HepG2 (cell line): ENCODE results near the gene SCAMP3. TPM values are rescaled to one million over a fixed set of nuclear protein-coding genes. Genes with fewer than 3 reads are reported as not detected.

Experiments
- ATF7-NPFF ChIP-seq: sonication (generic); formaldehyde crosslinking; IDR thresholded peaks from 2 replicates; pipeline ENCODE4 v1.8.1; 2023; ENCODE audit warnings: mild to moderate bottlenecking, low read depth, missing genetic modification reagents, moderate library complexity
- CHD2 ChIP-seq: IDR thresholded peaks from 2 replicates; pipeline ENCODE4 v1.6.1; 2011; ENCODE audit warnings: low read depth, low read length, improper control_type of control experiment
- CREB3 ChIP-seq: sonication (generic); formaldehyde crosslinking; IDR thresholded peaks from 2 replicates; pipeline ENCODE4 v1.5.0; 2020; ENCODE audit warnings: missing genetic modification reagents
- ELF3 ChIP-seq: IDR thresholded peaks from 2 replicates; pipeline ENCODE4 v1.6.1; 2016; ENCODE audit warnings: missing genetic modification reagents, missing compliant biosample characterization
- FOXK1 ChIP-seq: sonication (generic); formaldehyde crosslinking; IDR thresholded peaks from 2 replicates; pipeline ENCODE4 v1.4.0; 2020; ENCODE audit warnings: low read depth, missing genetic modification reagents, borderline replicate concordance
- HIVEP1 ChIP-seq: sonication (generic); formaldehyde crosslinking; IDR thresholded peaks from 2 replicates; pipeline ENCODE4 v1.4.0; 2020; ENCODE audit warnings: mild to moderate bottlenecking, missing genetic modification reagents
- HNF1A ChIP-seq, 2 experiments: sonication (generic) in 1 of 2; formaldehyde crosslinking in 1 of 2; IDR thresholded peaks; 2 replicates each; pipeline versions ENCODE4 v1.4.0 to v1.6.1; 2016 to 2020; ENCODE audit warnings: borderline replicate concordance in 1 of 2, low read depth in 1 of 2, mild to moderate bottlenecking in 1 of 2, missing genetic modification reagents in 1 of 2
- IRX3 ChIP-seq: sonication (generic); formaldehyde crosslinking; IDR thresholded peaks from 2 replicates; pipeline ENCODE4 v1.8.1; 2023; ENCODE audit warnings: mild to moderate bottlenecking, low read depth, missing genetic modification reagents, borderline replicate concordance
- JUND ChIP-seq: sonication (generic); formaldehyde crosslinking; IDR thresholded peaks from 2 replicates; pipeline ENCODE4 v1.8.0; 2022; ENCODE audit warnings: mild to moderate bottlenecking, missing genetic modification reagents
- MTF1 ChIP-seq: sonication (generic); formaldehyde crosslinking; IDR thresholded peaks from 2 replicates; pipeline ENCODE4 v1.5.0; 2020; ENCODE audit warnings: missing genetic modification reagents
- NONO ChIP-seq, 2 experiments: fragments of 450-650 bp in 1 of 2; sonication (generic) in 1 of 2; formaldehyde crosslinking in 1 of 2; IDR thresholded peaks in 1 of 2; conservative IDR thresholded peaks in 1 of 2; 2 replicates each; pipeline versions ENCODE4 v1.6.1 to v1.8.0; 2017 to 2022; ENCODE audit warnings: mild to moderate bottlenecking in 1 of 2, missing genetic modification reagents in 1 of 2, moderate library complexity in 1 of 2
- NR1H2 ChIP-seq: sonication (generic); formaldehyde crosslinking; IDR thresholded peaks from 2 replicates; pipeline ENCODE4 v1.8.1; 2022; ENCODE audit warnings: low read depth, missing genetic modification reagents, borderline replicate concordance
- RELA ChIP-seq: sonication (generic); formaldehyde crosslinking; IDR thresholded peaks from 2 replicates; pipeline ENCODE4 v1.4.0; 2020; ENCODE audit warnings: missing genetic modification reagents
- SIN3A ChIP-seq: IDR thresholded peaks from 2 replicates; pipeline ENCODE4 v1.6.1; 2011; ENCODE audit warnings: low read depth, mild to moderate bottlenecking, control low read depth, low read length, borderline replicate concordance
- ZBTB1 ChIP-seq: sonication (generic); formaldehyde crosslinking; IDR thresholded peaks from 2 replicates; pipeline ENCODE4 v1.4.0; 2020; ENCODE audit warnings: missing genetic modification reagents, borderline replicate concordance
- ZNF235 ChIP-seq: sonication (generic); formaldehyde crosslinking; IDR thresholded peaks from 2 replicates; pipeline ENCODE4 v1.8.1; 2023; ENCODE audit warnings: mild to moderate bottlenecking, missing genetic modification reagents, borderline replicate concordance
- ZNF614 ChIP-seq: IDR thresholded peaks from 2 replicates; pipeline ENCODE4 v1.6.1; 2018; ENCODE audit warnings: missing biosample characterization, missing genetic modification reagents, inconsistent platforms, borderline replicate concordance
- polyA plus RNA-seq, 8 experiments: library from polyadenylated mRNA; depleted of rRNA in 3 of 8; stranded (reverse) in 7 of 8; unstranded in 1 of 8; fragments of >200 nt; fragmentation: Illumina TruSeq in 4 of 8; extraction: Trizol in 4 of 8; gene quantifications; 2 replicates each; pipeline versions ENCODE4 v1.2.1 to v1.2.3, GENCODE V29; 2011 to 2016; ENCODE audit warnings: low read depth in 4 of 8, missing spikeins in 1 of 8, mixed read lengths in 1 of 8; ENCODE audit not compliant: insufficient read depth in 1 of 8
- total RNA-seq, 5 experiments: library from RNA; depleted of rRNA; stranded (reverse); fragments of >200 nt; fragmentation: Illumina TruSeq; extraction: Trizol; gene quantifications; 2 replicates each; pipeline ENCODE4 v1.2.3, GENCODE V29; 2016; ENCODE audit warnings: low read depth in 1 of 5
- TF ChIP-seq, protein P1 (sequence below): sonication (generic); formaldehyde crosslinking; IDR thresholded peaks from 2 replicates; pipeline ENCODE4 v1.8.0; 2022; ENCODE audit warnings: missing genetic modification reagents, mild to moderate bottlenecking, inconsistent platforms, borderline replicate concordance
- TF ChIP-seq, protein P2 (sequence below): sonication (generic); formaldehyde crosslinking; IDR thresholded peaks from 2 replicates; pipeline ENCODE4 v1.5.0; 2020; ENCODE audit warnings: mild to moderate bottlenecking, missing genetic modification reagents, moderate library complexity

The SCAMP3 gene
- total and polyA plus RNA-seq, 2 of the 13 experiments (the other 11 are each of a cell fraction or from before 2014, with no cell fraction given), result 46.8 to 83.3 TPM

DNA sequence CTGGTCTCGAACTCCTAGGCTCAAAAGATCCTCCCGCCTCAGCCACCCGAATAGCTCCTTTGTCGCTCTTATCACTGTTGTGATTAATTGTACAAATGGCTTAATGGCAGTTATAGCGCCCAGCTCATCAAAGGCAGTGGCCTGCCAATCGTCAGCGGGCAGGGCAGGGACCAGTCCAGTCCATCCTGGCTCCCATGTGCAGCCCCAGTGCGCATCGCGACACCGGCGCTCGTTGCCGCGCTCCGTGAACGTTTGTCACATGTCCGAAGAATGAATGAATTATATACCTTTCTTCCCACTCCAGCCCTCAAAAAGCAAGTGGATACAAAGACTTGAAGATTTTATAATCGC is 35.3 kb downstream of the SCAMP3 start (continued):
- no peak for TF ChIP-seq HNF1A (IDR thresholded peaks at IDR 0.05; ENCODE audit: low read depth)
- no peak for TF ChIP-seq HNF1A (CRISPR knock-in tag; IDR thresholded peaks at IDR 0.05; ENCODE audit: borderline replicate concordance)
- no peak for TF ChIP-seq ZNF235 (CRISPR knock-in tag)
- TF ChIP-seq ZNF614 (CRISPR knock-in tag), result no peak
- no peak for TF ChIP-seq HIVEP1 (CRISPR knock-in tag)
- no peak for TF ChIP-seq MTF1 (CRISPR knock-in tag)
- no peak for TF ChIP-seq NR1H2
- TF ChIP-seq CHD2, result peak; percentile 65; the same call in 1 of the 2 replicates
- TF ChIP-seq, protein P1, sequence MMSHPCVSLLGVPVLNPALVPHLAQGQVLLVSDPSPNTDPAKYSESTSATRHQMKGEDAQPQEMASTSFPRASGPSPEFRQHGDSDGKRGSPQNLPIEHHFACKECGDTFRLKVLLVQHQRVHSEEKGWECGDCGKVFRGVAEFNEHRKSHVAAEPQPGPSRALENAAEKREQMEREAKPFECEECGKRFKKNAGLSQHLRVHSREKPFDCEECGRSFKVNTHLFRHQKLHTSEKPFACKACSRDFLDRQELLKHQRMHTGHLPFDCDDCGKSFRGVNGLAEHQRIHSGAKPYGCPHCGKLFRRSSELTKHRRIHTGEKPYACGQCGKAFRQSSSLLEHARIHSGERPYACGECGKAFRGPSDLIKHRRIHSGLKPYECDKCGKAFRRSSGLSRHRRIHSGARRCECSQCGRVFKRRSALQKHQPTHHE (CRISPR knock-in tag), result no peak
- TF ChIP-seq NONO (IDR thresholded peaks at IDR 0.05), result no peak
- no peak for TF ChIP-seq NONO (CRISPR knock-in tag; conservative IDR thresholded peaks at IDR 0.05)
- no peak for TF ChIP-seq ZBTB1 (CRISPR knock-in tag)
- TF ChIP-seq IRX3, result no peak
- no peak for TF ChIP-seq CREB3 (CRISPR knock-in tag)
- no peak for TF ChIP-seq ATF7-NPFF (CRISPR knock-in tag)
- 0 out of 2 replicates have a peak, but pooled peaks have one; percentile 6 for TF ChIP-seq ELF3 (CRISPR knock-in tag)
- no peak for TF ChIP-seq JUND (CRISPR knock-in tag)
- no peak for TF ChIP-seq FOXK1 (CRISPR knock-in tag)
- no peak for TF ChIP-seq SIN3A
- TF ChIP-seq, protein P2, sequence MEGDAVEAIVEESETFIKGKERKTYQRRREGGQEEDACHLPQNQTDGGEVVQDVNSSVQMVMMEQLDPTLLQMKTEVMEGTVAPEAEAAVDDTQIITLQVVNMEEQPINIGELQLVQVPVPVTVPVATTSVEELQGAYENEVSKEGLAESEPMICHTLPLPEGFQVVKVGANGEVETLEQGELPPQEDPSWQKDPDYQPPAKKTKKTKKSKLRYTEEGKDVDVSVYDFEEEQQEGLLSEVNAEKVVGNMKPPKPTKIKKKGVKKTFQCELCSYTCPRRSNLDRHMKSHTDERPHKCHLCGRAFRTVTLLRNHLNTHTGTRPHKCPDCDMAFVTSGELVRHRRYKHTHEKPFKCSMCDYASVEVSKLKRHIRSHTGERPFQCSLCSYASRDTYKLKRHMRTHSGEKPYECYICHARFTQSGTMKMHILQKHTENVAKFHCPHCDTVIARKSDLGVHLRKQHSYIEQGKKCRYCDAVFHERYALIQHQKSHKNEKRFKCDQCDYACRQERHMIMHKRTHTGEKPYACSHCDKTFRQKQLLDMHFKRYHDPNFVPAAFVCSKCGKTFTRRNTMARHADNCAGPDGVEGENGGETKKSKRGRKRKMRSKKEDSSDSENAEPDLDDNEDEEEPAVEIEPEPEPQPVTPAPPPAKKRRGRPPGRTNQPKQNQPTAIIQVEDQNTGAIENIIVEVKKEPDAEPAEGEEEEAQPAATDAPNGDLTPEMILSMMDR (CRISPR knock-in tag), result no peak
- TF ChIP-seq RELA (CRISPR knock-in tag), result no peak
